ENCODE results near the gene RARG. TPM values are rescaled to one million over a fixed set of nuclear protein-coding genes. Genes with fewer than 3 reads are reported as not detected.

Gene RARG
- total RNA-seq, 1 donor from 2014 or later: 6.1 TPM

DNA sequence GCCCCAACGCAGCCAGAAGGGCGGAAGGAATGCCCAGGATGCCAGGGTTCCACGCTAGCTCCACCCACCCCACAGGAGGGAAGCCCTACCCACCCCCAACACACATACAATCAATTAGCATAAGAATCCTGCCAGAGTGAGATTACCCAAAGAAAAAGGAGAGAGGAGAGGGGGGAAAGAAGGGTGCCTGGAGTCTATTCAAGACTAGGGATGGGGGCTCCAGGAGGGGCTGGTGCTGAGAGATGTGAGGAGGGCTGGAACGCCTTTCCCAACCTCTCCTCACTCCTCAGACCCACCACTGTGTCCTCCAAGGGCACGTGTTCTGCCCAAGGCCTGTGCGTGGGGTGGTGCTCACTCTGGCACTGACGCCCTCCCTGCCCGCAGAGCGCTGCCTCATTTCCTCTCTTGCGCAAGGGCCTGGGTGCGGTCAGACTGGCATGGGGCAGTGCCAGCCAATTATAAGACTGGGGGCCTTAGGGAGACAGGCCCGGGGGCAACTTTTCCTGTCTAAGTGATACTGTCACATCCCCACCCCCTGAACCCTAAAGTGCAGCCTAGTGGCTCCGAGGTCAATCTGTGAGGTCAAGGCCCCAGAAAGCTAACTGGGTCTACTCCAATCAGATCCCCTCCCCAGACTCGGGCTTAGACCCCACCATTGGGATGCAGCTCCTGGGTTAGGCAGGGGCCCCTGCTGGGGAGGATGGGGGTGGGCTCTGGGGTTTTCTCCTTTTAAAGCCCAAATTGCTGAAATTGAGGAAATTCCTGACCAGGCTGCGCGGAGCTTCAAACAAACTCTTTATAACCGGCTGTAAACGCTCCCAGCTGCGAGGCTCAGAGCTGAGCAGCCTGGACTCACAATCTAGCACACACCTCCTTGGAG, 14.7 kb downstream of the RARG start:
- H3K4me3 ChIP-seq (ENCODE audit: low read depth, low read length): no peak overlapping the region
- H3K27me3 ChIP-seq (ENCODE audit: control insufficient read depth, insufficient read depth, low read length): no peaks in the 10 kb centered on the region
- TF ChIP-seq, protein P1, sequence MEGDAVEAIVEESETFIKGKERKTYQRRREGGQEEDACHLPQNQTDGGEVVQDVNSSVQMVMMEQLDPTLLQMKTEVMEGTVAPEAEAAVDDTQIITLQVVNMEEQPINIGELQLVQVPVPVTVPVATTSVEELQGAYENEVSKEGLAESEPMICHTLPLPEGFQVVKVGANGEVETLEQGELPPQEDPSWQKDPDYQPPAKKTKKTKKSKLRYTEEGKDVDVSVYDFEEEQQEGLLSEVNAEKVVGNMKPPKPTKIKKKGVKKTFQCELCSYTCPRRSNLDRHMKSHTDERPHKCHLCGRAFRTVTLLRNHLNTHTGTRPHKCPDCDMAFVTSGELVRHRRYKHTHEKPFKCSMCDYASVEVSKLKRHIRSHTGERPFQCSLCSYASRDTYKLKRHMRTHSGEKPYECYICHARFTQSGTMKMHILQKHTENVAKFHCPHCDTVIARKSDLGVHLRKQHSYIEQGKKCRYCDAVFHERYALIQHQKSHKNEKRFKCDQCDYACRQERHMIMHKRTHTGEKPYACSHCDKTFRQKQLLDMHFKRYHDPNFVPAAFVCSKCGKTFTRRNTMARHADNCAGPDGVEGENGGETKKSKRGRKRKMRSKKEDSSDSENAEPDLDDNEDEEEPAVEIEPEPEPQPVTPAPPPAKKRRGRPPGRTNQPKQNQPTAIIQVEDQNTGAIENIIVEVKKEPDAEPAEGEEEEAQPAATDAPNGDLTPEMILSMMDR (IDR thresholded peaks at IDR 0.05; ENCODE audit: insufficient read depth, low read length, poor library complexity, severe bottlenecking): no peak
- H3K36me3 ChIP-seq (ENCODE audit: control insufficient read depth, insufficient read depth, low read length): no peaks in the 10 kb centered on the region
- DNase-seq (ENCODE audit: low read depth): no peak

- DNase-seq (ENCODE audit: low read depth): no peak
- H3K27me3 ChIP-seq (ENCODE audit: control insufficient read depth, insufficient read depth, low read length): no peaks in the 10 kb centered on the region
- TF ChIP-seq, protein P1 (IDR thresholded peaks at IDR 0.05; ENCODE audit: insufficient read depth, low read length, poor library complexity, severe bottlenecking): no peak
- H3K36me3 ChIP-seq (ENCODE audit: control insufficient read depth, insufficient read depth, low read length): peaks cover 1% of the 10 kb centered on the region
- H3K4me3 ChIP-seq (ENCODE audit: low read depth, low read length): no peak overlapping the region
Observed at GRCh38 chr12:53215497-53215896, 16.5 kb downstream of the RARG start.

DNA sequence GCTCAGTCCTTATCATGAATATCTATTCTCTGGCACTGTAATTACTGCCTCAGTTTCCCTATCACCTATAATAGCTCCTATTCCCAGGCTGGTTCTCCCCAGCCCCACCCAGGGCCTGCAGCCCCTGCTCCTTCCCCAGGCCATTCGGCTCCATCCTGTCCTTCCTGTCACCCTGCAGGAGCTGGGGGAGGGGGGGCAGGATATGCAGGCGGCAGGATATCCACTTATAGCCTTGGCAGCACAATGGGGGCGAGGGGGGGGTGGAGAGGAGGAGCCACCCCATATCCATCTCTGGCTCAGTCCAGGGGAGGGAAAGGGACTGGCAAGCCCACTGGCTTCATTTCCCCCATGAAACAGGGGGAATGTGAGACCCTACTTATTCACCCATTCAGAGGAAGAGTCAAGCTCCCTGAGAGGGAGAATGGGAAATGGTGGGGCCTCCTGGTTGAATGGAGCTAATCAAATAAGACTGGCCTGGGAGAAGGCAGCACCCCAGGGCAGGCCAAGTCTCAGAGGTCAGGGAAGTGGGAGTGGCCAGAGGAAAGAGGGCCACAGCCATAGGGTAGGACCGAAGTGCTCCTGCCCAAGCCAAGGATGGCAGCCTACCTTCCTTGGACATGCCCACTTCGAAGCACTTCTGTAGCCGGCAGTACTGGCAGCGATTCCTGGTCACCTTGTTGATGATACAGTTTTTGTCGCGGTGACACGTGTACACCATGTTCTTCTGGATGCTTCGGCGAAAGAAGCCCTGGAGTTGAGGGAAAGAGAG, 17.1 kb downstream of the RARG start:
- TF ChIP-seq, protein P1 (IDR thresholded peaks at IDR 0.05; ENCODE audit: insufficient read depth, low read length, poor library complexity, severe bottlenecking): no peak
- no peak overlapping the region for H3K4me3 ChIP-seq (ENCODE audit: low read depth, low read length)
- H3K36me3 ChIP-seq (ENCODE audit: control insufficient read depth, insufficient read depth, low read length): peaks cover 1% of the 10 kb centered on the region
- H3K27me3 ChIP-seq (ENCODE audit: control insufficient read depth, insufficient read depth, low read length): no peaks in the 10 kb centered on the region
- no peak for DNase-seq (ENCODE audit: low read depth)

- TF ChIP-seq, protein P1 (IDR thresholded peaks at IDR 0.05; ENCODE audit: insufficient read depth, low read length, poor library complexity, severe bottlenecking): no peak
- DNase-seq (ENCODE audit: low read depth): no peak
- no peak overlapping the region for H3K4me3 ChIP-seq (ENCODE audit: low read depth, low read length)
- H3K36me3 ChIP-seq (ENCODE audit: control insufficient read depth, insufficient read depth, low read length): peaks cover 1% of the 10 kb centered on the region
- H3K27me3 ChIP-seq (ENCODE audit: control insufficient read depth, insufficient read depth, low read length): no peaks in the 10 kb centered on the region
Observed at GRCh38 chr12:53214221-53214620, 17.8 kb downstream of the RARG start.

GRCh38 chr12:53213348-53213747, 18.7 kb downstream of the RARG start:
- TF ChIP-seq, protein P1 (IDR thresholded peaks at IDR 0.05; ENCODE audit: insufficient read depth, low read length, poor library complexity, severe bottlenecking): peak; percentile 96
- Histone ChIP-seq H3K4me3 (ENCODE audit: low read depth, low read length) (no peak overlapping the region), H3K36me3 (ENCODE audit: control insufficient read depth, insufficient read depth, low read length) (peaks cover 1% of the 10 kb centered on the region), H3K27me3 (ENCODE audit: control insufficient read depth, insufficient read depth, low read length) (no peaks in the 10 kb centered on the region)
- DNase-seq (ENCODE audit: low read depth): no peak

Measured in kidney epithelial cell (primary cell).